Neural progenitor cell (in vitro differentiated cells): ENCODE results near the gene PCCB. TPM values are rescaled to one million over a fixed set of nuclear protein-coding genes. Genes with fewer than 3 reads are reported as not detected.

Experiments used
- DNase-seq: peaks from one replicate; pipeline ENCODE4 v3.0.0-alpha.2; 2016; ENCODE audit warnings: low spot score
- H2AFZ ChIP-seq: fragments of 200-600 bp; sonication (generic); replicated peaks from 2 replicates; pipeline ENCODE4 v1.6.1; 2016; ENCODE audit warnings: antibody characterized with exemption
- H3F3A ChIP-seq: fragments of 200-600 bp; sonication (generic); 2 replicates; pipeline ENCODE4 v1.6.1; 2016; ENCODE audit warnings: antibody characterized with exemption, low read depth
- H3K27ac ChIP-seq: fragments of 200-600 bp; sonication (generic); 2 replicates; pipeline ENCODE4 v1.5.1; 2016; ENCODE audit warnings: mild to moderate bottlenecking
- H3K27me3 ChIP-seq: fragments of 200-600 bp; sonication (generic); 2 replicates; pipeline ENCODE4 v1.6.1; 2016; ENCODE audit warnings: mild to moderate bottlenecking, moderate library complexity
- H3K36me3 ChIP-seq: fragments of 200-600 bp; sonication (generic); 2 replicates; pipeline ENCODE4 v1.5.1; 2016
- H3K4me1 ChIP-seq: fragments of 200-600 bp; sonication (generic); 2 replicates; pipeline ENCODE4 v1.6.1; 2016; ENCODE audit warnings: mixed run types
- H3K4me2 ChIP-seq: fragments of 200-600 bp; sonication (generic); 2 replicates; pipeline ENCODE4 v1.6.1; 2016
- H3K4me3 ChIP-seq: fragments of 200-600 bp; sonication (generic); 2 replicates; pipeline ENCODE4 v1.5.1; 2016
- H3K79me2 ChIP-seq: fragments of 200-600 bp; sonication (generic); 2 replicates; pipeline ENCODE4 v1.6.1; 2016; ENCODE audit warnings: low read depth
- H3K9ac ChIP-seq: fragments of 200-600 bp; sonication (generic); 2 replicates; pipeline ENCODE4 v1.6.1; 2016
- H3K9me3 ChIP-seq: fragments of 200-600 bp; sonication (generic); 2 replicates; pipeline ENCODE4 v1.5.1; 2016; ENCODE audit warnings: low read depth
- H4K20me1 ChIP-seq: fragments of 200-600 bp; sonication (generic); 2 replicates; pipeline ENCODE4 v1.6.1; 2016; ENCODE audit warnings: low read depth
- H3K27ac Mint-ChIP-seq: 3 replicates; pipeline ENCODE4 v1.8.0; 2021; ENCODE audit warnings: mixed read lengths
- H3K27me3 Mint-ChIP-seq: 2 replicates; pipeline ENCODE4 v1.8.0; 2022; ENCODE audit warnings: low read depth, mild to moderate bottlenecking, inconsistent platforms, moderate library complexity, mixed read lengths; ENCODE audit not compliant: insufficient read depth
- H3K36me3 Mint-ChIP-seq: 3 replicates; pipeline ENCODE4 v1.8.0; 2021; ENCODE audit warnings: mixed read lengths
- H3K4me1 Mint-ChIP-seq: 3 replicates; pipeline ENCODE4 v1.8.0; 2021; ENCODE audit warnings: mixed read lengths
- H3K4me3 Mint-ChIP-seq: 3 replicates; pipeline ENCODE4 v1.8.0; 2021; ENCODE audit warnings: mild to moderate bottlenecking, moderate library complexity, mixed read lengths
- H3K9me3 Mint-ChIP-seq: 3 replicates; pipeline ENCODE4 v1.8.0; 2020; ENCODE audit warnings: mixed read lengths
- CTCF ChIP-seq: fragments of 200-600 bp; sonication (generic); IDR thresholded peaks from 2 replicates; pipeline ENCODE4 v1.5.1; 2017; ENCODE audit warnings: antibody characterized with exemption, mild to moderate bottlenecking
- EZH2 ChIP-seq: fragments of 200-600 bp; sonication (generic); IDR thresholded peaks from 2 replicates; pipeline ENCODE4 v1.6.1; 2017; ENCODE audit warnings: antibody characterized with exemption, mild to moderate bottlenecking, moderate library complexity
- EZH2phosphoT487 ChIP-seq: fragments of 200-600 bp; sonication (generic); IDR thresholded peaks from 2 replicates; pipeline ENCODE4 v1.6.1; 2017; ENCODE audit warnings: antibody characterized with exemption
- total RNA-seq: library from RNA; depleted of rRNA; stranded (reverse); fragments of >200 nt; gene quantifications from 2 replicates; pipeline ENCODE4 v1.2.3, GENCODE V29; 2015; ENCODE audit warnings: low replicate concordance

Gene PCCB
- total RNA-seq, 1 donor from 2014 or later: 83.4 TPM

DNA sequence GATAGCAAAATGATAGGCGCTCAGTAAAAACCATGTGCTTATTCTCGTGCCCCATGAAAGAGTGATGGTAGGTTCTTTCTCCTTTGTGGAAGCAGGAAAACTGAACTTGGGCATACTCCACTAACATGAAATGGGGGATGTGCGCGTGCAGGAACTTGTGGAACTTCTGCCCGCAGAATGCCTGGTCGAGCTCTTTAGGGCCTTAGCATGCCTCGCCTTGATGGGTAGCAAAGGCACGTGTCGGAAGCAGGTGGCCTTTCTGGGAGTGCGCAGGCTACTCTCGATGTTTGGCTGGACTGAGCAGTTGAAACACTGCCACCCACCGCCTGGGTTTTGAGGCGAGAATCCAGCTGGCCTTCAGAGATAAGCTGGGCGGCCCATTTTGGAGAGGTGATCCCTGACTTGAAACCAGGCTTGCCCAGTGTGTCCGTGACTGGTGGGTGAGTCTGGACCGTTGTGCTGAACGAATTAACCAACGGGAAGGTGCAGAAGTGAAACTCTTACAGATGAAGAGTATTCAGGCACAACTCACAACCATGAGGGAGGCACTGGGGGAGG lies 842 bp downstream of the PCCB start:
- Histone ChIP-seq H3K27me3 (no peaks in the 10 kb centered on the region), H3K9ac (peak overlapping the region; percentile 68), H3K36me3 (no peaks in the 10 kb centered on the region), H3K4me3 (peak overlapping the region; percentile 58), H3K9me3 (no peaks in the 10 kb centered on the region), H3K27ac (no peak overlapping the region), H3K79me2 (peaks cover 48% of the 10 kb centered on the region), H3K4me2 (peak overlapping the region; percentile 83), H4K20me1 (no peaks in the 10 kb centered on the region), H3K4me1 (peaks cover 8% of the 10 kb centered on the region), H2AFZ (peak overlapping the region; percentile 80), H3F3A (peaks cover 14% of the 10 kb centered on the region)
- Mint-ChIP-seq H3K27me3 (no peaks in the 10 kb centered on the region), H3K36me3 (peaks cover 2% of the 10 kb centered on the region), H3K27ac (peak overlapping the region; percentile 90), H3K9me3 (no peaks in the 10 kb centered on the region), H3K4me3 (peak overlapping the region; percentile 93), H3K4me1 (peaks cover 12% of the 10 kb centered on the region)
- TF ChIP-seq CTCF (no peak), EZH2phosphoT487 (no peak), EZH2 (no peak)
- peak; percentile 47 for DNase-seq

GRCh38 chr3:136251511-136251910 lies 1.4 kb downstream of the PCCB start:
- peaks cover 7% of the 10 kb centered on the region for H3K36me3 Mint-ChIP-seq
- peaks cover 14% of the 10 kb centered on the region for H3F3A ChIP-seq
- no peaks in the 10 kb centered on the region for H3K27me3 ChIP-seq
- TF ChIP-seq CTCF: no peak
- TF ChIP-seq EZH2phosphoT487: no peak
- TF ChIP-seq EZH2: no peak
- peak overlapping the region; percentile 58 for H3K4me3 ChIP-seq
- H2AFZ ChIP-seq: no peak overlapping the region
- H3K4me2 ChIP-seq: peak overlapping the region; percentile 83
- peaks cover 48% of the 10 kb centered on the region for H3K79me2 ChIP-seq
- DNase-seq: no peak
- H3K9me3 Mint-ChIP-seq: no peaks in the 10 kb centered on the region
- H3K27ac Mint-ChIP-seq: no peak overlapping the region
- no peaks in the 10 kb centered on the region for H3K36me3 ChIP-seq
- H3K4me1 ChIP-seq: peaks cover 8% of the 10 kb centered on the region
- H3K4me3 Mint-ChIP-seq: peak overlapping the region; percentile 93
- H3K27ac ChIP-seq: no peak overlapping the region
- no peaks in the 10 kb centered on the region for H4K20me1 ChIP-seq
- H3K9me3 ChIP-seq: no peaks in the 10 kb centered on the region
- H3K9ac ChIP-seq: no peak overlapping the region
- peaks cover 12% of the 10 kb centered on the region for H3K4me1 Mint-ChIP-seq
- no peaks in the 10 kb centered on the region for H3K27me3 Mint-ChIP-seq

DNA sequence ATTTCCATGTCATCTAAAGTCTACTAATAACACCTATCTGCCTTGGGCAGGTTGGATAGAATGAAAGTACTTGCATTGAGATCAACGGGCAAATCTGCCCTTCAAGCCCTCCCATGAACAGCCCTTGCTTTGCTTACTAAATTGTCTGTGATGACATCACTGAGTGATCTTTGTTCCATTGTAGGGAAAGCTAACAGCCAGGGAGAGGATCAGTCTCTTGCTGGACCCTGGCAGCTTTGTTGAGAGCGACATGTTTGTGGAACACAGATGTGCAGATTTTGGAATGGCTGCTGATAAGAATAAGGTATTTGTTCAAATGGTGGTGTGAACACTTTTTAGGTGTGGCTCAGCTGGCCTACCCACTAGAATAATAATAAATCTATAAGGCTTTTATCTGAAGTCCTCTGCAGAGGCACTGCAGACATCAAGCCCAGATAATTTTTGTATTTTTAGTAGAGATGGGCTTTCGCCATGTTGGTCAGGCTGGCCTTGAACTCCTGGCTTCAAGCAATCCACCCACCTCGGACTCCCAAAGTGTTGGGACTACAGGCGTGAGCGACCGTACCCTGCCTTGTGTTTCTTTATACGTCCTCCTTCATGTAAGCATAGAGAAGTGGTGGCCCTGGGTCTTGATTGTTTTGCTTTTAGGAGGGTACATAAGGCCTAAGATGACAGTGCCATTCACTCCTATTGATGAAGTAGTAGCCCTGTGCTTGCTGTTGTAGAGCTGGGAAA lies 5.7 kb downstream of the PCCB start:
- TF ChIP-seq CTCF (no peak), EZH2phosphoT487 (no peak), EZH2 (no peak)
- Histone ChIP-seq H3K79me2 (peaks cover 45% of the 10 kb centered on the region), H3K27ac (no peak overlapping the region), H3K9ac (no peak overlapping the region), H3F3A (peaks cover 3% of the 10 kb centered on the region), H4K20me1 (no peaks in the 10 kb centered on the region), H2AFZ (no peak overlapping the region), H3K4me2 (no peak overlapping the region), H3K9me3 (no peaks in the 10 kb centered on the region), H3K4me1 (peaks cover 6% of the 10 kb centered on the region), H3K27me3 (no peaks in the 10 kb centered on the region), H3K4me3 (no peak overlapping the region), H3K36me3 (peaks cover 3% of the 10 kb centered on the region)
- Mint-ChIP-seq H3K9me3 (no peaks in the 10 kb centered on the region), H3K27me3 (peaks cover 2% of the 10 kb centered on the region), H3K27ac (peak overlapping the region; percentile 31), H3K36me3 (peaks cover 18% of the 10 kb centered on the region), H3K4me3 (no peak overlapping the region), H3K4me1 (peaks cover 8% of the 10 kb centered on the region)
- DNase-seq: no peak
